LNCaP clone FGC (cell line): Measurements from ENCODE around the gene SPINK8.
"Not testable (repeated sequence)": the region's sequence is repeated elsewhere in the genome, so short reads cannot be mapped to it uniquely, and the experiment has no call there.

Experiments
- DNase-seq: peaks from one replicate; pipeline ENCODE4 v3.0.0-alpha.2; 2011; ENCODE audit warnings: low read depth
- H3K4me3 ChIP-seq: 2 replicates; pipeline ENCODE4 v1.5.1; 2011; ENCODE audit warnings: mild to moderate bottlenecking, low read depth, low read length, control low read depth
- TF ChIP-seq, protein P1 (sequence below): IDR thresholded peaks from 2 replicates; pipeline ENCODE4 v1.5.1; 2012; ENCODE audit warnings: mild to moderate bottlenecking; ENCODE audit not compliant: control insufficient read depth, insufficient read depth; ENCODE audit errors: extremely low read depth

Gene SPINK8

GRCh38 chr3:48344867-48345507 is 11.5 kb upstream of the SPINK8 start:
- TF ChIP-seq, protein P1, sequence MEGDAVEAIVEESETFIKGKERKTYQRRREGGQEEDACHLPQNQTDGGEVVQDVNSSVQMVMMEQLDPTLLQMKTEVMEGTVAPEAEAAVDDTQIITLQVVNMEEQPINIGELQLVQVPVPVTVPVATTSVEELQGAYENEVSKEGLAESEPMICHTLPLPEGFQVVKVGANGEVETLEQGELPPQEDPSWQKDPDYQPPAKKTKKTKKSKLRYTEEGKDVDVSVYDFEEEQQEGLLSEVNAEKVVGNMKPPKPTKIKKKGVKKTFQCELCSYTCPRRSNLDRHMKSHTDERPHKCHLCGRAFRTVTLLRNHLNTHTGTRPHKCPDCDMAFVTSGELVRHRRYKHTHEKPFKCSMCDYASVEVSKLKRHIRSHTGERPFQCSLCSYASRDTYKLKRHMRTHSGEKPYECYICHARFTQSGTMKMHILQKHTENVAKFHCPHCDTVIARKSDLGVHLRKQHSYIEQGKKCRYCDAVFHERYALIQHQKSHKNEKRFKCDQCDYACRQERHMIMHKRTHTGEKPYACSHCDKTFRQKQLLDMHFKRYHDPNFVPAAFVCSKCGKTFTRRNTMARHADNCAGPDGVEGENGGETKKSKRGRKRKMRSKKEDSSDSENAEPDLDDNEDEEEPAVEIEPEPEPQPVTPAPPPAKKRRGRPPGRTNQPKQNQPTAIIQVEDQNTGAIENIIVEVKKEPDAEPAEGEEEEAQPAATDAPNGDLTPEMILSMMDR, result no peak
- no peak overlapping the region for H3K4me3 ChIP-seq
- DNase-seq, result no peak

DNA sequence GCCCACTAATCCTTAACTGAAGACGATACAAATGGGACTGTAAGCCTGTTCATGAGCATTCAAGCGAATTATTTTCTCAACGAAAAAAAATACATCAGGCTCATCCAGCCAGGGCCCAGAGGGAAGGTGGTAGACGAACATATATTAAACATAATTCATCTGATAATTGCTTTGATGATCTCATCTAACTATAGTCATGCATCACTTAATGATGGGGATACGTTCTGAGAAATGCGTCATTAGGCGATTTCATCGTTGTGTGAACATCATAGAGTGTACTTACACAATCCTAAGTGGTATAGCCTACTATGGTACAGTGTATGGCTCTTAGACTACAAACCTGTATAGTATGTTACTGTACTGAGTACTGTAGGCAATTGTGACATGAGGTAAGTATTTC is 10.0 kb upstream of the SPINK8 start:
- DNase-seq, result no peak
- TF ChIP-seq, protein P1, result no peak
- no peak overlapping the region for H3K4me3 ChIP-seq

DNA sequence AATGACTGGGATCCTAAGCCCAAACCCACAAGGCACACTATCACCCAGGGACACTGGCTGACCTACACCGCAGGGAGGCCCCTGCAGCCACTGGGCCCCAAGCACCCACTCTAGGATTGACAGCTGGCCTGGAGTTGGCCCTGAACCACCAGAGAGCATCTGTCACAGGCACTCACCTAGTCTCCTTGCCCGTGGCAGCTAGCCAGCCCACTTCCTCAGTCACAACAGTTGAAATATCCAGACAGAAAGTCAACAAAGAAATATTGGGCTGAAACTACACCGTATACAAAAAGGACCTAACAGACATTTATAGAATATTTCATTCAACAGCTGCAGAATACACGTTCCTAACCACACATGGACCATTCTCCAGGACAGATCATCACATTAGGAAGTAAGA is 5.2 kb upstream of the SPINK8 start:
- no peak for DNase-seq
- TF ChIP-seq, protein P1, result no peak
- H3K4me3 ChIP-seq, result no peak overlapping the region

DNA sequence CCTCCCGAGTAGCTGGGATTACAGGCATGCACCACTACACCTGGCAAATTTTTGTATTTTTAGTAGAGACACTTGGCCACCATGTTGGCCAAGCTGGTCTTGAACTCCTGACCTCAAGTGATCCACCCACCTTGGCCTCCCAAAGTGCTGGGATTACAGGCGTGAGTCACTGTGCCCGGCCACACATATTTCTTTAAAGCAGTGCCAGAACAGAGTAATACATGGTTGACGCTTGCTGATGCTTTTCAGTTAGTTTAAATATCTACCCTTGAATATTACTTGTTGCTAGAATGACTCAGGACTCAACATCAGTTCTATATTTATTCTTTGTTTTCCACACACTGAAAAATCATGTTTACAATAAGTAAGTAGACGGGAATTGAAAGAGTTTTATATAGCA is 4.1 kb upstream of the SPINK8 start:
- DNase-seq, H3K4me3 ChIP-seq: not testable (repeated sequence)

GRCh38 chr3:48335286-48335685 is 1.8 kb upstream of the SPINK8 start:
- not testable (repeated sequence) for DNase-seq, H3K4me3 ChIP-seq

- no peak for DNase-seq
- no peak overlapping the region for H3K4me3 ChIP-seq
- TF ChIP-seq, protein P1, result no peak
Observed at GRCh38 chr3:48334605-48335004, 1.1 kb upstream of the SPINK8 start.

GRCh38 chr3:48331706-48332435 is 1.6 kb downstream of the SPINK8 start:
- DNase-seq, H3K4me3 ChIP-seq: not testable (repeated sequence)

DNA sequence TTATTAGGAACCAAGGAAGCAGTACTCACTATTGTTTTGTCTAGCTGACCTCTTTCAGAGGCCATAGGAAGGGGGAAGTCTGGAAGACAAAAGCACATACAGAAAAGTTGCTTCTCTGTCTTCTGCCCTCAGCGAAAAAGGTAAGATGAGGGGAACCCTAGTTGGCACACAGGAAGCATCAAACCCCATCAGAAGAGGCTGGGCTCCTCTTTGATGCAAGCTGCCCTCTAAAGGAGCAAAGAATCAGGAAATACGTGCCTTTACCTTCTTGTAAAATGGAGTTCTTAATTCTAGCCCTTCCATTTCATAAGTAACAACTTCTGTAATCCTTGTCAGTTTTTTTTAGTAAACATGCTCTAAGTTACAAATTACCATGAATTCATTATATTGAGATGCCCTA is 12.5 kb downstream of the SPINK8 start:
- no peak for DNase-seq
- TF ChIP-seq, protein P1, result no peak
- no peak overlapping the region for H3K4me3 ChIP-seq
